Measurements from ENCODE around the gene KRT6B. TPM values are rescaled to one million over a fixed set of nuclear protein-coding genes. Genes with fewer than 3 reads are reported as not detected.

Gene KRT6B
- total and polyA plus RNA-seq, 2 of the 8 experiments (the other 6 are each of a cell fraction or from before 2014, with no cell fraction given) = not detected

GRCh38 chr12:52441320-52441911, 10.5 kb downstream of the KRT6B start:
- Histone ChIP-seq H2BK120ac (replicated peaks; ENCODE audit: low read depth, low read length) (no peak overlapping the region), H3K79me1 (ENCODE audit: low read depth, low read length) (no peaks in the 10 kb centered on the region), H3K23ac (ENCODE audit: insufficient read length) (no peak overlapping the region), H4K20me1 (replicated peaks in 1 of 2; ENCODE audit: control insufficient read depth in 1 of 2, insufficient read depth in 2 of 2, low read length in 2 of 2) (no peaks in the 10 kb centered on the region), H3K27ac (ENCODE audit: low read depth, low read length) (no peak overlapping the region), H4K91ac (replicated peaks; ENCODE audit: insufficient read length, low read length) (no peak overlapping the region), H3K27me3 (replicated peaks in 1 of 4; ENCODE audit: control insufficient read depth in 3 of 4, extremely low read depth in 1 of 4, insufficient read depth in 3 of 4, low read length in 3 of 4) (no peaks in the 10 kb centered on the region; a peak in 2 of 7 replicates), H4K8ac (ENCODE audit: extremely low read depth, insufficient read depth, low read length) (no peak overlapping the region), H2BK20ac (ENCODE audit: low read length) (no peak overlapping the region), H3K79me2 (ENCODE audit: control insufficient read depth in 1 of 2, insufficient read depth in 2 of 2, low read length in 2 of 2) (no peaks in the 10 kb centered on the region), H3K14ac (ENCODE audit: insufficient read length) (no peak overlapping the region), H2BK12ac (ENCODE audit: low read depth, low read length) (no peak overlapping the region), H3K4ac (replicated peaks; ENCODE audit: insufficient read length, low read depth, low read length) (no peak overlapping the region), H3K9me3 (ENCODE audit: insufficient read depth in 2 of 2, low read depth in 1 of 2, low read length in 1 of 2) (no peaks in the 10 kb centered on the region), H3K9ac (replicated peaks in 1 of 4; ENCODE audit: extremely low read depth in 1 of 4, low read depth in 3 of 4, low read length in 3 of 4) (no peak overlapping the region), H3K4me3 (ENCODE audit: extremely low read depth in 1 of 4, insufficient read depth in 2 of 4, low read depth in 3 of 4, low read length in 4 of 4) (no peak overlapping the region), H2BK15ac (ENCODE audit: low read length) (no peak overlapping the region; the same call in 1 of the 2 replicates), H3K56ac (replicated peaks; ENCODE audit: insufficient read length, low read depth, low read length) (no peak overlapping the region), H3K4me2 (ENCODE audit: insufficient read depth in 1 of 2, low read depth in 2 of 2, low read length in 2 of 2) (no peak overlapping the region), H2AFZ (ENCODE audit: low read length) (peak overlapping the region; percentile 75; the same call in 1 of the 2 replicates), H3K4me1 (replicated peaks in 1 of 4; ENCODE audit: control insufficient read depth in 3 of 4, insufficient read depth in 4 of 4, low read length in 3 of 4) (peaks cover 0 to 5% (median 3%) of the 10 kb centered on the region in 4 experiments; a peak in 3 of 7 replicates), H3K23me2 (ENCODE audit: low read depth, low read length) (no peaks in the 10 kb centered on the region), H2BK5ac (ENCODE audit: low read depth, low read length) (no peak overlapping the region), H4K5ac (ENCODE audit: insufficient read length, low read depth, low read length) (no peak overlapping the region), H2AK5ac (ENCODE audit: low read depth, low read length) (no peak overlapping the region), H3K18ac (ENCODE audit: extremely low read depth, low read length) (no peak overlapping the region), H3K36me3 (ENCODE audit: control insufficient read depth in 2 of 4, insufficient read depth in 4 of 4, low read length in 3 of 4) (no peaks in the 10 kb centered on the region)
- 81% methylated on average over 9 of the region's 9 CpGs; no CpG with 5 or more reads in 1 of the 2 experiments for WGBS, 2 experiments (ENCODE audit: extremely low coverage in 1 of 2, insufficient coverage in 1 of 2, insufficient read length in 1 of 2, insufficient replicate concordance in 2 of 2, low coverage in 1 of 2, low lambda C conversion rate in 2 of 2, missing lambda C conversion rate in 1 of 2)
- FAIRE-seq = no peak
- ChIA-PET POLR2A (ENCODE audit: partially characterized antibody) (no interaction called here), CTCF (ENCODE audit: partially characterized antibody) (interaction anchor here (0.7 to 3.1 kb wide), 7 partner anchors 11 to 120 kb away, joined by 3 to 12 read pairs (median 3); no protein-coding TSS in a partner anchor)
- no peak for TF ChIP-seq RXRA (IDR thresholded peaks at IDR 0.05; ENCODE audit: insufficient read depth, low read depth, low read length)
- no peak for TF ChIP-seq BRCA1 (IDR thresholded peaks at IDR 0.05; ENCODE audit: low read depth, low read length)
- no peak for TF ChIP-seq YY1 (IDR thresholded peaks at IDR 0.05; ENCODE audit: low read depth, low read length)
- TF ChIP-seq SP4 (IDR thresholded peaks at IDR 0.05; ENCODE audit: low read length) = no peak
- no peak for TF ChIP-seq SP1 (IDR thresholded peaks at IDR 0.05; ENCODE audit: low read depth, low read length)
- no peak for TF ChIP-seq KDM5A (IDR thresholded peaks at IDR 0.05; ENCODE audit: low read length)
- TF ChIP-seq EZH2 (IDR thresholded peaks at IDR 0.05; ENCODE audit: low read depth, low read length, severe bottlenecking) = no peak
- no peak for TF ChIP-seq MAX (IDR thresholded peaks at IDR 0.05)
- DNase-seq (ENCODE audit: low read depth in 1 of 2, low spot score in 2 of 2) = no peak
